ENCODE measurements around the gene ERO1B. TPM values are rescaled to one million over a fixed set of nuclear protein-coding genes. Genes with fewer than 3 reads are reported as not detected.
"Not testable (repeated sequence)": the region's sequence is repeated elsewhere in the genome, so short reads cannot be mapped to it uniquely, and the experiment has no call there.

The ERO1B gene, protein sequence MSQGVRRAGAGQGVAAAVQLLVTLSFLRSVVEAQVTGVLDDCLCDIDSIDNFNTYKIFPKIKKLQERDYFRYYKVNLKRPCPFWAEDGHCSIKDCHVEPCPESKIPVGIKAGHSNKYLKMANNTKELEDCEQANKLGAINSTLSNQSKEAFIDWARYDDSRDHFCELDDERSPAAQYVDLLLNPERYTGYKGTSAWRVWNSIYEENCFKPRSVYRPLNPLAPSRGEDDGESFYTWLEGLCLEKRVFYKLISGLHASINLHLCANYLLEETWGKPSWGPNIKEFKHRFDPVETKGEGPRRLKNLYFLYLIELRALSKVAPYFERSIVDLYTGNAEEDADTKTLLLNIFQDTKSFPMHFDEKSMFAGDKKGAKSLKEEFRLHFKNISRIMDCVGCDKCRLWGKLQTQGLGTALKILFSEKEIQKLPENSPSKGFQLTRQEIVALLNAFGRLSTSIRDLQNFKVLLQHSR
- 13.6 TPM for polyA plus RNA-seq (2013)

DNA sequence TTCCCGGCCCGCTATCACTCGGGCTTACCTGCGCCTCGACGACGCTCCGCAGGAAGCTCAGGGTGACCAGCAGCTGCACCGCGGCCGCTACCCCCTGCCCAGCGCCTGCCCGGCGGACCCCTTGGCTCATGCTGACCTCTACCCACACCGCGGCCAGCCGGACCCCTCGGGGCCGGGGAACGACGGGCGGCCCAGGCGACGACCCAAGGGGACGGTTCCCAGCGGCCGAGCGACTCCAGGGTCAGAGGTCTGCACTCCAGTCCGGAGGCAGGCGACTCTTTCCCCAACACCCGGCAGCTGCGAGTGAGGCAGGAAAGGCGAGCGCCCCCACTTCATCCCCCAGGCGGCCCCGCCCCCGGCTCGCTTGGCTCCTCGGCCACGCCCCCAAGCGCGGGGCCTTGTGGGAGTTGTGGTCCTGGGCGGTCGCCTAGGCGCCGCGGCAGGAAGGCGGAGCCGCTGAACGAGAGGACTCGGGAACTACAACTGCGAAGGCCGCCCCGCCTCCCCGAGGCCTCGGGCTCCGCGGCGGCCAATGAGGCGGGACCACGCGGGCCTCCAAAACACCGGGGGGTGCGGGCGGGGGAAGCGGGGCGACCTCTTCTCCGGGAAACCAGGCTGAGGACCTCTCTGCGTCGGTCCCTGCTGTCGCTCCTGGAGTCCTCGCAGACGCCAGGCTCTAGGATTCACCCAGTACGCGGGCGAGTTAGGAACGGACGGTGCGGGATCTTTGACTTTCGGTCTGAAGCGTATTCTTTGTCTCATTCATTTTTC is at the start of gene ERO1B:
Gene ERO1B, minus strand, starts transcription at position 305 of the 771 bp plus-strand sequence. Its CDS starts 175 bp downstream, at position 130.
- DNase-seq, result peak; percentile 97 to 99 (median 98)
- ChIA-PET POLR2A (interaction anchor here (1.0 to 1.8 kb wide), 6 partner anchors 12 to 113 kb away, joined by 3 to 5 read pairs (median 4); partner anchors contain the start of gene EDARADD), CTCF (interaction anchor here (0.9 to 1.2 kb wide), 5 partner anchors 12 to 64 kb away, joined by 3 to 4 read pairs (median 3); no protein-coding TSS in a partner anchor)
- 0% methylated on average over 73 of the region's 81 CpGs for WGBS (ENCODE audit: insufficient coverage)
- Histone ChIP-seq H3K4me1 (ENCODE audit: control extremely low read depth in 1 of 4, control insufficient read depth in 4 of 4, insufficient read depth in 4 of 4, low read length in 3 of 4) (peaks cover 11 to 46% (median 32%) of the 10 kb centered on the region in 4 experiments), H3K36me3 (ENCODE audit: control insufficient read depth in 4 of 4, insufficient read depth in 4 of 4, low read length in 3 of 4) (no peaks in the 10 kb centered on the region), H3K9me3 (ENCODE audit: control extremely low read depth in 1 of 5, control insufficient read depth in 4 of 5, insufficient read depth in 2 of 5, low read depth in 1 of 5, low read length in 4 of 5) (no peaks in the 10 kb centered on the region), H3K27me3 (replicated peaks in 2 of 5; ENCODE audit: control insufficient read depth in 4 of 5, insufficient read depth in 5 of 5, low read length in 4 of 5) (no peaks in the 10 kb centered on the region), H3K4me3 (ENCODE audit: control insufficient read depth in 1 of 7, extremely low read depth in 1 of 7, insufficient read depth in 4 of 7, low read depth in 2 of 7, low read length in 6 of 7) (peak within 1 kb of the TSS; percentile 80 to 97 (median 94)), H3K27ac (ENCODE audit: insufficient read depth in 1 of 2, low read depth in 1 of 2, low read length in 2 of 2, poor library complexity in 1 of 2, severe bottlenecking in 2 of 2) (peak within 1 kb of the TSS; percentile 82 to 90)

DNA sequence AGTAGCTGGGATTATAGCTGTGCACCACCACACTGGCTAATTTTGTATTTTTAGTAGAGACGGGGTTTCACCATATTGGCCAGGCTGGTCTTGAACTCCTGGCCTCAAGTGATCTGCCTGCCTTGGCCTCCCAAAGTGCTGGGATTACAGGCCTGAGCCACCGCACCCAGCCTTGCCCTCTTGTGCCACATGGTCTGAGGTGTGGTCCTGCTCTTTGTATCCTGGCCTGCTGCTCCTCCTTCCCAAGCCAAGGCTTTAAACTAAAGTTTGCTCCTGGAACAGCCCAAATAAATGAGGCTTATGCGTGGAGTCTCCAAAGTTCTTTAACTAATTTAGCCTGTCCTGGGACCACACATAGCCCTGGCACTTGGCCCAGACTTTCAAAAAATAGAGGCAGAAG is 49.7 kb upstream of the ERO1B start:
- 88% methylated on average over 2 of the region's 3 CpGs for WGBS (ENCODE audit: insufficient coverage)

DNA sequence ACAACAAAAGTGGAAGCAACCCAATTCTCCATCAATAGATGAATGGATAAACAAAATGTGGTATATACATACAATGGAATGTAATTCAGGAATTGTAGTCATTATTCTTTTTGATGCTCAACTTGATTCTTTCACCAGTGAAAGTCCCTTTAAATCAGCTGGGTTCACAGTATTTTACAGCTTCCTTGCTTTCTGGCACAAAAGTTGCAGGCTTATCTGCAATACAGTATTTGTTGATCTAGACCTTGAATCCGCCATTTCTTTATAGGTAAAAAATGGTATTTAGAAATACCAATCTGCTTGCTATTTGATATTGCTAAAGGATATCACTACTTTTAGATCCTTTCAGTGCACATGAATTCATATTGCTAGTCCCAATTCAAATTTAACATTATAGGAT is 44.7 kb upstream of the ERO1B start:
- H3K9me3 ChIP-seq (ENCODE audit: control extremely low read depth in 1 of 5, control insufficient read depth in 4 of 5, insufficient read depth in 2 of 5, low read depth in 1 of 5, low read length in 4 of 5), result peaks cover 5 to 23% (median 6%) of the 10 kb centered on the region in 5 experiments
- H3K4me3 ChIP-seq (ENCODE audit: control insufficient read depth in 1 of 7, extremely low read depth in 1 of 7, insufficient read depth in 4 of 7, low read depth in 2 of 7, low read length in 6 of 7), result no peak overlapping the region
- no peak overlapping the region for H3K27ac ChIP-seq (ENCODE audit: insufficient read depth in 1 of 2, low read depth in 1 of 2, low read length in 2 of 2, poor library complexity in 1 of 2, severe bottlenecking in 2 of 2)
- no peaks in the 10 kb centered on the region for H3K4me1 ChIP-seq (ENCODE audit: control extremely low read depth in 1 of 4, control insufficient read depth in 4 of 4, insufficient read depth in 4 of 4, low read length in 3 of 4)
- H3K27me3 ChIP-seq (replicated peaks in 2 of 5; ENCODE audit: control insufficient read depth in 4 of 5, insufficient read depth in 5 of 5, low read length in 4 of 5), result no peaks in the 10 kb centered on the region
- CTCF ChIA-PET, result no interaction called here
- DNase-seq, result no peak
- H3K36me3 ChIP-seq (ENCODE audit: control insufficient read depth in 4 of 4, insufficient read depth in 4 of 4, low read length in 3 of 4), result no peaks in the 10 kb centered on the region
- WGBS (ENCODE audit: insufficient coverage), result no CpG with 5 or more reads among the region's 1 CpG
- POLR2A ChIA-PET, result no interaction called here

More for the DNA sequence above, 49.7 kb upstream of the ERO1B start:
- H3K36me3 ChIP-seq (ENCODE audit: control insufficient read depth in 4 of 4, insufficient read depth in 4 of 4, low read length in 3 of 4); H3K4me3 ChIP-seq (ENCODE audit: control insufficient read depth in 1 of 7, extremely low read depth in 1 of 7, insufficient read depth in 4 of 7, low read depth in 2 of 7, low read length in 6 of 7); H3K27ac ChIP-seq (ENCODE audit: insufficient read depth in 1 of 2, low read depth in 1 of 2, low read length in 2 of 2, poor library complexity in 1 of 2, severe bottlenecking in 2 of 2); H3K4me1 ChIP-seq (ENCODE audit: control extremely low read depth in 1 of 4, control insufficient read depth in 4 of 4, insufficient read depth in 4 of 4, low read length in 3 of 4); POLR2A ChIA-PET; H3K9me3 ChIP-seq (ENCODE audit: control extremely low read depth in 1 of 5, control insufficient read depth in 4 of 5, insufficient read depth in 2 of 5, low read depth in 1 of 5, low read length in 4 of 5); H3K27me3 ChIP-seq (replicated peaks in 2 of 5; ENCODE audit: control insufficient read depth in 4 of 5, insufficient read depth in 5 of 5, low read length in 4 of 5); DNase-seq: not testable (repeated sequence)
- CTCF ChIA-PET, result interaction anchor here (0.8 to 1.0 kb wide), 2 partner anchors 9 to 21 kb away, joined by 3 to 4 read pairs; no protein-coding TSS in a partner anchor

DNA sequence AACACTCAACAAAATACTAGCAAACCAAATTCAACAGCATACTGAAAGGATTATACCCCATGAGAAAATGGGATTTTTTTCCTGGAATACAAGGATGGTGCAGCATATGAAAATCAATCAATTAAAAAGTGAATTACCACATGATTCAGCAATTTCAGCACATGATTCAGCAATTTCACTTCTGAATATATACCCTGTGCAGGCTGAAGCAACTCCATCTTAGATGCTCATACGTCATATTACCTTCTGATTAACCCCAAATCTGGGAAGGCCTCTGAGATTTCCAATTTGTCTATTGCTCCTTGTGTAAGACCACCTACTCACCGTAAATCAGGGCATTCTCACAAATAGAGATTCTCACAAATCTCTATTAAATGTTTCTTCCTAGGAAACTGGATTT is 43.8 kb upstream of the ERO1B start:
- WGBS (ENCODE audit: insufficient coverage), result 100% methylated on average over 1 of the region's 2 CpGs
- H3K4me1 ChIP-seq (ENCODE audit: control extremely low read depth in 1 of 4, control insufficient read depth in 4 of 4, insufficient read depth in 4 of 4, low read length in 3 of 4), result no peaks in the 10 kb centered on the region
- H3K27me3 ChIP-seq (replicated peaks in 2 of 5; ENCODE audit: control insufficient read depth in 4 of 5, insufficient read depth in 5 of 5, low read length in 4 of 5), result no peaks in the 10 kb centered on the region
- no peak overlapping the region for H3K4me3 ChIP-seq (ENCODE audit: control insufficient read depth in 1 of 7, extremely low read depth in 1 of 7, insufficient read depth in 4 of 7, low read depth in 2 of 7, low read length in 6 of 7)
- no peaks in the 10 kb centered on the region for H3K36me3 ChIP-seq (ENCODE audit: control insufficient read depth in 4 of 4, insufficient read depth in 4 of 4, low read length in 3 of 4)
- ChIA-PET CTCF (no interaction called here), POLR2A (no interaction called here)
- peaks cover 5 to 28% (median 6%) of the 10 kb centered on the region in 5 experiments for H3K9me3 ChIP-seq (ENCODE audit: control extremely low read depth in 1 of 5, control insufficient read depth in 4 of 5, insufficient read depth in 2 of 5, low read depth in 1 of 5, low read length in 4 of 5)
- DNase-seq, result no peak
- H3K27ac ChIP-seq (ENCODE audit: insufficient read depth in 1 of 2, low read depth in 1 of 2, low read length in 2 of 2, poor library complexity in 1 of 2, severe bottlenecking in 2 of 2), result no peak overlapping the region

DNA sequence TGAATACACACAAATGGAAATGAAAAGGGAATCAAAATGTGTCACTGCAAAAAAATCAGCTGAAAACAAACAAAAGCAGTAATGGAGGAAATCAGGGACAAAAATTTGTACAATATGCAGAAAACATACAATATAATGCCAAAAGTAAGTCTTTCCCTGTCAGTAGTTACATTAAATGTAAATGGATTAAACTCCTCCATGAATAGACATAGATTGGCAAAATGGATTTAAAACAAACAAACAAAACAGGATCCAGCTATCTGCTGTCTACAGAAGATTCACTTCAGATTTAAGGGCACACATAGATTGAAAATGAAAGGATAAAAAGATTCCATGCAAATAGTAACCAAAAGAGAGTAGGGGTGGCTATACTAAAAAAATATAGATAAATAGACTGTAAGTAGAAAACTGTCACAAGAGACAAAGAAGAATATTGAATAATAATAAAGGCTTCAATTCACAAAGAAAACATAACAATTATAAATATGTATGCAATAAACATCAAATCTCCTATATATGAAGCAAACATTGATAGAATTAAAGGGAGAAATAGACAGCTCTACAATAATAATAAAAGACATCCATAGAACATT is 42.2 kb upstream of the ERO1B start:
- ChIA-PET CTCF (no interaction called here), POLR2A (interaction anchor here (0.6 kb wide), 1 partner anchor 13 kb away, joined by 3 read pairs; no protein-coding TSS in a partner anchor)

DNA sequence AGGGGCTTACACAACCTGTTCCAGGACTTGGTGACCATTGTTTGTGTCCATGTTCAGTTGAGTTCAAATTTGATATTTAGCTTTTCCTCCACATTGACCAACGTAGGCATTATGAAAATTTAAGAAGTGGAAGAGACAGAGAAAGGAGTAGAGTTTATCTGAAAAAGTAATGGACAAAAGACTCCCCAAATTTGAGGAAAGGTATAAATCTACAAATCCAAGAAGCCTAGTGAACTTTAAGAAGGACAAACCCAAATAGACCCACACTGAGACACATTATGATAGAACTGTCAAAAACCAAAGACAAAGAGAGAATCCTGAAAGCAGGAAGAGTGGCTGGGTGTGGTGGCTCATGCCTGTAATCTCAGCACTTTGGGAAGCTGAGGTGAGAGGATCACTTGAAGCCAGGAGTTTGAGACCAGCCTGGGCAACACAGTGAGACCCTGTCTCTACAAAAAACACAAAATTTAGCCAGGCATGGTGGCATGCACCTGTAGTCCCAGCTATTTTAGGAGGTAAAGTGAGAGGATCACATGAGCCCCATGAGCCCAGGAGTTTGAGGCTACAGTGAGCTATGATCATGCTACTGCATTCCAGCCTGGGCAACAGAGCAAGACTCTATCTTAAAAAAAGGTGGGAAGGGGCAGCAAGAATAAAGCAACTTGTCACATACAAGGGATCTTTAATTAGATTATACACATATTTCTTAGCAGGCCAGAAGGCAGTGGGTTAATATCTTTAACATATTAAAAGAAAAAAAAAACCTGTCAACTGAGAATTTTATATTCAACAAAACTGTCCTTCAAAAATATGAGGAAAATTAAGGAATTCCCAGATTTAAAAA is 41.0 kb upstream of the ERO1B start:
- H3K36me3 ChIP-seq (ENCODE audit: control insufficient read depth in 4 of 4, insufficient read depth in 4 of 4, low read length in 3 of 4), result no peaks in the 10 kb centered on the region
- H3K9me3 ChIP-seq (ENCODE audit: control extremely low read depth in 1 of 5, control insufficient read depth in 4 of 5, insufficient read depth in 2 of 5, low read depth in 1 of 5, low read length in 4 of 5), result peaks cover 5 to 28% (median 6%) of the 10 kb centered on the region in 5 experiments
- no peaks in the 10 kb centered on the region for H3K4me1 ChIP-seq (ENCODE audit: control extremely low read depth in 1 of 4, control insufficient read depth in 4 of 4, insufficient read depth in 4 of 4, low read length in 3 of 4)
- no peaks in the 10 kb centered on the region for H3K27me3 ChIP-seq (replicated peaks in 2 of 5; ENCODE audit: control insufficient read depth in 4 of 5, insufficient read depth in 5 of 5, low read length in 4 of 5)
- DNase-seq, result no peak
- ChIA-PET POLR2A (no interaction called here), CTCF (interaction anchor here (0.5 to 0.6 kb wide), 2 partner anchors 162 to 1566 kb away, joined by 3 read pairs; no protein-coding TSS in a partner anchor)
- no CpG with 5 or more reads among the region's 1 CpG for WGBS (ENCODE audit: insufficient coverage)
- no peak overlapping the region for H3K4me3 ChIP-seq (ENCODE audit: control insufficient read depth in 1 of 7, extremely low read depth in 1 of 7, insufficient read depth in 4 of 7, low read depth in 2 of 7, low read length in 6 of 7)
- no peak overlapping the region for H3K27ac ChIP-seq (ENCODE audit: insufficient read depth in 1 of 2, low read depth in 1 of 2, low read length in 2 of 2, poor library complexity in 1 of 2, severe bottlenecking in 2 of 2)

More for the DNA sequence above, 42.2 kb upstream of the ERO1B start:
- Histone ChIP-seq H3K27me3 (replicated peaks in 2 of 5; ENCODE audit: control insufficient read depth in 4 of 5, insufficient read depth in 5 of 5, low read length in 4 of 5) (no peaks in the 10 kb centered on the region), H3K36me3 (ENCODE audit: control insufficient read depth in 4 of 4, insufficient read depth in 4 of 4, low read length in 3 of 4) (no peaks in the 10 kb centered on the region), H3K27ac (ENCODE audit: insufficient read depth in 1 of 2, low read depth in 1 of 2, low read length in 2 of 2, poor library complexity in 1 of 2, severe bottlenecking in 2 of 2) (no peak overlapping the region), H3K4me1 (ENCODE audit: control extremely low read depth in 1 of 4, control insufficient read depth in 4 of 4, insufficient read depth in 4 of 4, low read length in 3 of 4) (no peaks in the 10 kb centered on the region), H3K4me3 (ENCODE audit: control insufficient read depth in 1 of 7, extremely low read depth in 1 of 7, insufficient read depth in 4 of 7, low read depth in 2 of 7, low read length in 6 of 7) (no peak overlapping the region), H3K9me3 (ENCODE audit: control extremely low read depth in 1 of 5, control insufficient read depth in 4 of 5, insufficient read depth in 2 of 5, low read depth in 1 of 5, low read length in 4 of 5) (peaks cover 5 to 28% (median 6%) of the 10 kb centered on the region in 5 experiments)
- DNase-seq, result no peak

Measured in common myeloid progenitor, CD34-positive (primary cell).